HEK293 (cell line): ENCODE data around the gene UPK1A.

Experiments
- CTCF ChIA-PET: fragments of 350-600 bp; formaldehyde crosslinking; extraction: SDS; loops from one replicate; lab custom pipeline; 2021; ENCODE audit warnings: antibody characterized with exemption; lab: Yijun Ruan, JAX
- POLR2A ChIA-PET: fragments of 300-600 bp; formaldehyde crosslinking; extraction: SDS; loops from one replicate; lab custom pipeline; 2020; ENCODE audit warnings: antibody characterized with exemption, inconsistent platforms; lab: Yijun Ruan, JAX
- H3K27ac ChIP-seq: fragments of 200-500 bp; sonication (Bioruptor generic); 2 replicates; pipeline ENCODE4 v1.5.1; 2014; ENCODE audit warnings: low read depth, low read length, control low read depth, inconsistent platforms; ENCODE audit errors: extremely low read depth
- H3K36me3 ChIP-seq, 2 experiments: fragments of 200-500 bp in 1 of 2; sonication (Bioruptor generic) in 1 of 2; 1 replicate in 1 of 2; 2 replicates in 1 of 2; pipeline ENCODE4 v1.5.1; 2014 to 2017; ENCODE audit warnings: inconsistent platforms in 2 of 2, low read length in 2 of 2; ENCODE audit not compliant: control insufficient read depth in 2 of 2, insufficient read depth in 1 of 2
- H3K4me1 ChIP-seq: fragments of 200-500 bp; sonication (Bioruptor generic); 2 replicates; pipeline ENCODE4 v1.5.1; 2014; ENCODE audit warnings: mild to moderate bottlenecking, low read length, inconsistent platforms; ENCODE audit not compliant: control insufficient read depth, insufficient read depth
- H3K4me3 ChIP-seq: 2 replicates; pipeline ENCODE4 v1.5.1; 2011; ENCODE audit warnings: low read depth, mild to moderate bottlenecking, control low read depth, low read length, moderate library complexity
- H3K9me3 ChIP-seq: fragments of 200-500 bp; sonication (Bioruptor generic); 2 replicates; pipeline ENCODE4 v1.5.1; 2014; ENCODE audit warnings: low read depth, low read length, inconsistent platforms; ENCODE audit not compliant: control insufficient read depth, insufficient read depth
- EGR2 ChIP-seq: fragments of 450-650 bp; formaldehyde crosslinking; IDR thresholded peaks from 2 replicates; pipeline ENCODE4 v1.5.1; 2016; ENCODE audit warnings: low read depth, missing biosample characterization, missing genetic modification characterization
- GLIS1 ChIP-seq: fragments of 450-650 bp; formaldehyde crosslinking; IDR thresholded peaks from 2 replicates; pipeline ENCODE4 v1.5.1; 2016; ENCODE audit warnings: missing biosample characterization, missing genetic modification characterization
- GLIS2 ChIP-seq: fragments of 450-650 bp; formaldehyde crosslinking; IDR thresholded peaks from 2 replicates; pipeline ENCODE4 v1.5.1; 2016; ENCODE audit warnings: missing biosample characterization, missing genetic modification characterization
- SP7 ChIP-seq: fragments of 450-650 bp; formaldehyde crosslinking; IDR thresholded peaks from 2 replicates; pipeline ENCODE4 v1.5.1; 2016; ENCODE audit warnings: missing biosample characterization, missing genetic modification characterization
- ZBTB1 ChIP-seq: fragments of 450-650 bp; formaldehyde crosslinking; IDR thresholded peaks from 2 replicates; pipeline ENCODE4 v1.5.1; 2016; ENCODE audit warnings: missing biosample characterization, missing genetic modification characterization
- ZNF239 ChIP-seq: fragments of 450-650 bp; formaldehyde crosslinking; IDR thresholded peaks from 2 replicates; pipeline ENCODE4 v1.5.1; 2016; ENCODE audit warnings: missing biosample characterization, missing genetic modification characterization
- ZNF335 ChIP-seq: fragments of 450-650 bp; formaldehyde crosslinking; conservative IDR thresholded peaks from 2 replicates; pipeline ENCODE4 v1.5.1; 2016; ENCODE audit warnings: missing biosample characterization, missing genetic modification characterization
- ZNF354C ChIP-seq: fragments of 450-650 bp; formaldehyde crosslinking; IDR thresholded peaks from 2 replicates; pipeline ENCODE4 v1.5.1; 2016; ENCODE audit warnings: missing biosample characterization, missing genetic modification characterization, low read depth, borderline replicate concordance
- ZNF37A ChIP-seq: fragments of 450-650 bp; IDR thresholded peaks from 2 replicates; pipeline ENCODE4 v1.5.1; 2018; ENCODE audit warnings: missing biosample characterization, missing genetic modification characterization
- ZNF404 ChIP-seq: fragments of 450-650 bp; formaldehyde crosslinking; IDR thresholded peaks from 2 replicates; pipeline ENCODE4 v1.5.1; 2017; ENCODE audit warnings: missing biosample characterization, missing genetic modification characterization
- ZNF561 ChIP-seq: fragments of 450-650 bp; IDR thresholded peaks from 2 replicates; pipeline ENCODE4 v1.5.1; 2018; ENCODE audit warnings: missing biosample characterization, missing genetic modification characterization, borderline replicate concordance
- ZNF600 ChIP-seq: fragments of 450-650 bp; formaldehyde crosslinking; IDR thresholded peaks from 2 replicates; pipeline ENCODE4 v1.5.1; 2016; ENCODE audit warnings: missing biosample characterization, missing genetic modification characterization
- ZNF629 ChIP-seq: fragments of 450-650 bp; formaldehyde crosslinking; IDR thresholded peaks from 2 replicates; pipeline ENCODE4 v1.5.1; 2017; ENCODE audit warnings: missing biosample characterization, missing genetic modification characterization
- ZNF658 ChIP-seq: fragments of 450-650 bp; formaldehyde crosslinking; IDR thresholded peaks from 2 replicates; pipeline ENCODE4; 2016; ENCODE audit warnings: missing biosample characterization, missing genetic modification characterization
- ZNF76 ChIP-seq: fragments of 450-650 bp; formaldehyde crosslinking; IDR thresholded peaks from 2 replicates; pipeline ENCODE4; 2016; ENCODE audit warnings: low read depth, missing biosample characterization, missing genetic modification characterization, borderline replicate concordance
- ZNF768 ChIP-seq: fragments of 450-650 bp; formaldehyde crosslinking; IDR thresholded peaks from 2 replicates; pipeline ENCODE4 v1.5.1; 2018; ENCODE audit warnings: missing biosample characterization, mild to moderate bottlenecking, missing genetic modification characterization
- TF ChIP-seq, protein P1 (sequence below): fragments of 450-650 bp; formaldehyde crosslinking; IDR thresholded peaks from 2 replicates; pipeline ENCODE4 v1.5.1; 2016; ENCODE audit warnings: missing biosample characterization, missing genetic modification characterization
- TF ChIP-seq, protein P2 (sequence below): fragments of 450-650 bp; formaldehyde crosslinking; IDR thresholded peaks from 2 replicates; pipeline ENCODE4 v1.5.1; 2017; ENCODE audit warnings: missing biosample characterization, mild to moderate bottlenecking, missing genetic modification characterization, moderate library complexity
- TF ChIP-seq, protein P3 (sequence below): fragments of 450-650 bp; IDR thresholded peaks from 2 replicates; pipeline ENCODE4 v1.5.1; 2018; ENCODE audit warnings: missing biosample characterization, missing genetic modification characterization
- TF ChIP-seq, protein P4 (sequence below): fragments of 450-650 bp; formaldehyde crosslinking; IDR thresholded peaks from 2 replicates; pipeline ENCODE4 v1.5.1; 2016; ENCODE audit warnings: missing biosample characterization, missing genetic modification characterization
- TF ChIP-seq, protein P5 (sequence below): fragments of 450-650 bp; formaldehyde crosslinking; IDR thresholded peaks from 2 replicates; pipeline ENCODE4 v1.5.1; 2017; ENCODE audit warnings: missing biosample characterization, missing genetic modification characterization
- TF ChIP-seq, protein P6 (sequence below): fragments of 450-650 bp; formaldehyde crosslinking; IDR thresholded peaks from 2 replicates; pipeline ENCODE4 v1.5.1; 2016; ENCODE audit warnings: missing biosample characterization, missing genetic modification characterization

Gene UPK1A

DNA sequence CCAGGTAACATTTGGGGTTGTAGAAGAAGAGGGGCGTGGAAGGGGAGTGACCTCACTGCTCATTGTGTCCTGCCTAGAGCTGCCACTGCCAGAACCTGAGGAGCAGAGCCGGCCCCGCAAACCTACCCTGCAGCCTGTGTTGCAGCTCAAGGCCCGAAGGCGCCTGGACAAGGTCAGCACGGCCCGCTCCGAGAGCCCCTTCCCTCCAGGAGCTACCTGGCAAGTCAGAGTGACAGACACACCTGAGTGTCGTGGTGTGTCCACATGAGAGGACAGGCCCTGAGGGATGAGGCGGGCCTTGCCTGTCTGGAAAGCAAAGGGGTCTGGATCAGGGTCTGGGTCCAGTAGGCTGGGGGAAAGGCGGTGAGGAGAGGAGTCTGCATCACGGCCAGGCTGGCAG, 58.2 kb downstream of the UPK1A start (continued):
- TF ChIP-seq, protein P1, sequence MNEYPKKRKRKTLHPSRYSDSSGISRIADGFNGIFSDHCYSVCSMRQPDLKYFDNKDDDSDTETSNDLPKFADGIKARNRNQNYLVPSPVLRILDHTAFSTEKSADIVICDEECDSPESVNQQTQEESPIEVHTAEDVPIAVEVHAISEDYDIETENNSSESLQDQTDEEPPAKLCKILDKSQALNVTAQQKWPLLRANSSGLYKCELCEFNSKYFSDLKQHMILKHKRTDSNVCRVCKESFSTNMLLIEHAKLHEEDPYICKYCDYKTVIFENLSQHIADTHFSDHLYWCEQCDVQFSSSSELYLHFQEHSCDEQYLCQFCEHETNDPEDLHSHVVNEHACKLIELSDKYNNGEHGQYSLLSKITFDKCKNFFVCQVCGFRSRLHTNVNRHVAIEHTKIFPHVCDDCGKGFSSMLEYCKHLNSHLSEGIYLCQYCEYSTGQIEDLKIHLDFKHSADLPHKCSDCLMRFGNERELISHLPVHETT (tag by site-specific recombination) = no peak
- TF ChIP-seq ZNF37A (tag by site-specific recombination) (no peak), GLIS1 (tag by site-specific recombination) (no peak), ZNF404 (tag by site-specific recombination) (no peak), ZNF239 (tag by site-specific recombination) (no peak)
- TF ChIP-seq, protein P2, sequence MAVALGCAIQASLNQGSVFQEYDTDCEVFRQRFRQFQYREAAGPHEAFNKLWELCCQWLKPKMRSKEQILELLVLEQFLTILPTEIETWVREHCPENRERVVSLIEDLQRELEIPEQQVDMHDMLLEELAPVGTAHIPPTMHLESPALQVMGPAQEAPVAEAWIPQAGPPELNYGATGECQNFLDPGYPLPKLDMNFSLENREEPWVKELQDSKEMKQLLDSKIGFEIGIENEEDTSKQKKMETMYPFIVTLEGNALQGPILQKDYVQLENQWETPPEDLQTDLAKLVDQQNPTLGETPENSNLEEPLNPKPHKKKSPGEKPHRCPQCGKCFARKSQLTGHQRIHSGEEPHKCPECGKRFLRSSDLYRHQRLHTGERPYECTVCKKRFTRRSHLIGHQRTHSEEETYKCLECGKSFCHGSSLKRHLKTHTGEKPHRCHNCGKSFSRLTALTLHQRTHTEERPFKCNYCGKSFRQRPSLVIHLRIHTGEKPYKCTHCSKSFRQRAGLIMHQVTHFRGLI = no peak

DNA sequence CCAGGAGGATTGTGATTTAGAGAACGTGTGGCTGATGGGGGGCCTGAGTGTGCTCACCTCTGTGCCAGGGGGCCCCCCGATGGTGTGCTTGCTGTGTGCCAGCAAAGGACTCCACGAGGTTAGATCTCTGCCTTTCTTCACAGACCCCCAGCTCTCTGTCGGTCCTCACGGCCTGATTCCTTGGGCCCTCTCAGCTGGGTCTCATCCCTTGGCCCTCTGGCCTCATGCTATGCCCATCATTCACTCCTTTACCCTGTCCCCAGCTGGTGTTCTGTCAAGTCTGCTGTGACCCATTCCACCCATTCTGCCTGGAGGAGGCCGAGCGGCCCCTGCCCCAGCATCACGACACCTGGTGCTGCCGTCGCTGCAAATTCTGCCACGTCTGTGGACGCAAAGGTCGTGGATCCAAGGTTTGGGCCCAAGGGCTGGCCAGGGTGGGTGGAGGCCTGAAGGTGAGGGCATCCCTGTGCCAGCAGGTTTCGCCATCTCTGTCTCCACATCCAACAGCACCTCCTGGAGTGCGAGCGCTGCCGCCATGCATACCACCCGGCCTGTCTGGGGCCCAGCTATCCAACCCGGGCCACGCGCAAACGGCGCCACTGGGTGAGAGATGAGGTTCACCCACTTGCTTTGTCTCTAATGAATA, 59.0 kb downstream of the UPK1A start:
- no peak for TF ChIP-seq ZNF629
- no peak for TF ChIP-seq ZNF561 (tag by site-specific recombination)
- TF ChIP-seq SP7 (tag by site-specific recombination) = no peak
- no peak for TF ChIP-seq ZNF335 (tag by site-specific recombination)
- no peak for TF ChIP-seq ZNF354C (tag by site-specific recombination)
- TF ChIP-seq ZNF768 (tag by site-specific recombination) = no peak
- TF ChIP-seq, protein P3, sequence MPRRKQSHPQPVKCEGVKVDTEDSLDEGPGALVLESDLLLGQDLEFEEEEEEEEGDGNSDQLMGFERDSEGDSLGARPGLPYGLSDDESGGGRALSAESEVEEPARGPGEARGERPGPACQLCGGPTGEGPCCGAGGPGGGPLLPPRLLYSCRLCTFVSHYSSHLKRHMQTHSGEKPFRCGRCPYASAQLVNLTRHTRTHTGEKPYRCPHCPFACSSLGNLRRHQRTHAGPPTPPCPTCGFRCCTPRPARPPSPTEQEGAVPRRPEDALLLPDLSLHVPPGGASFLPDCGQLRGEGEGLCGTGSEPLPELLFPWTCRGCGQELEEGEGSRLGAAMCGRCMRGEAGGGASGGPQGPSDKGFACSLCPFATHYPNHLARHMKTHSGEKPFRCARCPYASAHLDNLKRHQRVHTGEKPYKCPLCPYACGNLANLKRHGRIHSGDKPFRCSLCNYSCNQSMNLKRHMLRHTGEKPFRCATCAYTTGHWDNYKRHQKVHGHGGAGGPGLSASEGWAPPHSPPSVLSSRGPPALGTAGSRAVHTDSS = no peak
- TF ChIP-seq GLIS2 (tag by site-specific recombination) = peak; percentile 44; the same call in 1 of the 2 replicates
- TF ChIP-seq ZBTB1 (tag by site-specific recombination) = no peak
- TF ChIP-seq, protein P4, sequence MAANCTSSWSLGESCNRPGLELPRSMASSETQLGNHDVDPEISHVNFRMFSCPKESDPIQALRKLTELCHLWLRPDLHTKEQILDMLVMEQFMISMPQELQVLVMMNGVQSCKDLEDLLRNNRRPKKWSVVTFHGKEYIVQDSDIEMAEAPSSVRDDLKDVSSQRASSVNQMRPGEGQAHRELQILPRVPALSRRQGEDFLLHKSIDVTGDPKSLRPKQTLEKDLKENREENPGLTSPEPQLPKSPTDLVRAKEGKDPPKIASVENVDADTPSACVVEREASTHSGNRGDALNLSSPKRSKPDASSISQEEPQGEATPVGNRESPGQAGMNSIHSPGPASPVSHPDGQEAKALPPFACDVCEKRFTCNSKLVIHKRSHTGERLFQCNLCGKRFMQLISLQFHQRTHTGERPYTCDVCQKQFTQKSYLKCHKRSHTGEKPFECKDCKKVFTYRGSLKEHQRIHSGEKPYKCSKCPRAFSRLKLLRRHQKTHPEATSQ (tag by site-specific recombination) = no peak
- no peak for TF ChIP-seq ZNF658 (tag by site-specific recombination)
- no peak for TF ChIP-seq EGR2
- 0 out of 2 replicates have a peak, but pooled peaks have one; percentile 13 for TF ChIP-seq ZNF600
- TF ChIP-seq, protein P5, sequence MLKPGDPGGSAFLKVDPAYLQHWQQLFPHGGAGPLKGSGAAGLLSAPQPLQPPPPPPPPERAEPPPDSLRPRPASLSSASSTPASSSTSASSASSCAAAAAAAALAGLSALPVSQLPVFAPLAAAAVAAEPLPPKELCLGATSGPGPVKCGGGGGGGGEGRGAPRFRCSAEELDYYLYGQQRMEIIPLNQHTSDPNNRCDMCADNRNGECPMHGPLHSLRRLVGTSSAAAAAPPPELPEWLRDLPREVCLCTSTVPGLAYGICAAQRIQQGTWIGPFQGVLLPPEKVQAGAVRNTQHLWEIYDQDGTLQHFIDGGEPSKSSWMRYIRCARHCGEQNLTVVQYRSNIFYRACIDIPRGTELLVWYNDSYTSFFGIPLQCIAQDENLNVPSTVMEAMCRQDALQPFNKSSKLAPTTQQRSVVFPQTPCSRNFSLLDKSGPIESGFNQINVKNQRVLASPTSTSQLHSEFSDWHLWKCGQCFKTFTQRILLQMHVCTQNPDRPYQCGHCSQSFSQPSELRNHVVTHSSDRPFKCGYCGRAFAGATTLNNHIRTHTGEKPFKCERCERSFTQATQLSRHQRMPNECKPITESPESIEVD (tag by site-specific recombination) = no peak
- TF ChIP-seq ZNF76 (tag by site-specific recombination) = no peak
- TF ChIP-seq, protein P6, sequence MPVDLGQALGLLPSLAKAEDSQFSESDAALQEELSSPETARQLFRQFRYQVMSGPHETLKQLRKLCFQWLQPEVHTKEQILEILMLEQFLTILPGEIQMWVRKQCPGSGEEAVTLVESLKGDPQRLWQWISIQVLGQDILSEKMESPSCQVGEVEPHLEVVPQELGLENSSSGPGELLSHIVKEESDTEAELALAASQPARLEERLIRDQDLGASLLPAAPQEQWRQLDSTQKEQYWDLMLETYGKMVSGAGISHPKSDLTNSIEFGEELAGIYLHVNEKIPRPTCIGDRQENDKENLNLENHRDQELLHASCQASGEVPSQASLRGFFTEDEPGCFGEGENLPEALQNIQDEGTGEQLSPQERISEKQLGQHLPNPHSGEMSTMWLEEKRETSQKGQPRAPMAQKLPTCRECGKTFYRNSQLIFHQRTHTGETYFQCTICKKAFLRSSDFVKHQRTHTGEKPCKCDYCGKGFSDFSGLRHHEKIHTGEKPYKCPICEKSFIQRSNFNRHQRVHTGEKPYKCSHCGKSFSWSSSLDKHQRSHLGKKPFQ = no peak
- 0 out of 2 replicates have a peak overlapping the region, but pooled peaks have one; percentile 9 for H3K27ac ChIP-seq
- H3K36me3 ChIP-seq = peaks cover 98 to 100% of the 10 kb centered on the region in 2 experiments
- no peaks in the 10 kb centered on the region for H3K4me1 ChIP-seq
- POLR2A ChIA-PET = interaction anchor here (1.7 to 13.6 kb wide), 2 partner anchors 12 to 23 kb away, joined by 6 to 204 read pairs; partner anchors contain the start of gene LIN37
- no peak overlapping the region for H3K4me3 ChIP-seq
- CTCF ChIA-PET = interaction anchor here (0.6 to 0.9 kb wide), 2 partner anchors 19 to 33 kb away, joined by 3 to 6 read pairs; no protein-coding TSS in a partner anchor
- H3K9me3 ChIP-seq = no peaks in the 10 kb centered on the region
